ENCODE results near the gene ATP6V1G2. TPM values are rescaled to one million over a fixed set of nuclear protein-coding genes. Genes with fewer than 3 reads are reported as not detected.

ATP6V1G2 gene
- total and polyA plus RNA-seq, 2 of the 8 experiments (the other 6 are each of a cell fraction or from before 2014, with no cell fraction given): 3.0 to 5.7 TPM

GRCh38 chr6:31541059-31541657 is 5.2 kb downstream of the ATP6V1G2 start:
- Histone ChIP-seq H3K9ac (replicated peaks in 1 of 4; ENCODE audit: extremely low read depth in 1 of 4, low read depth in 3 of 4, low read length in 3 of 4) (peak overlapping the region; percentile 97 to 100 (median 98)), H3K23me2 (ENCODE audit: low read depth, low read length) (peaks cover 5% of the 10 kb centered on the region), H3K4me3 (ENCODE audit: extremely low read depth in 1 of 4, insufficient read depth in 2 of 4, low read depth in 3 of 4, low read length in 4 of 4) (peak overlapping the region; percentile 75 to 99 (median 97)), H3K27ac (ENCODE audit: low read depth, low read length) (peak overlapping the region; percentile 99), H3K4ac (replicated peaks; ENCODE audit: insufficient read length, low read depth, low read length) (peak overlapping the region; percentile 15), H2AFZ (ENCODE audit: low read length) (no peak overlapping the region), H3K79me1 (ENCODE audit: low read depth, low read length) (no peaks in the 10 kb centered on the region; the same call in 1 of the 2 replicates), H2BK15ac (ENCODE audit: low read length) (peak overlapping the region; percentile 55), H3K14ac (ENCODE audit: insufficient read length) (no peak overlapping the region), H4K20me1 (replicated peaks in 1 of 2; ENCODE audit: control insufficient read depth in 1 of 2, insufficient read depth in 2 of 2, low read length in 2 of 2) (peaks cover 26% of the 10 kb centered on the region in 2 experiments), H2AK5ac (ENCODE audit: low read depth, low read length) (peak overlapping the region; percentile 99), H3K23ac (ENCODE audit: insufficient read length) (no peak overlapping the region), H2BK20ac (ENCODE audit: low read length) (no peak overlapping the region), H4K91ac (replicated peaks; ENCODE audit: insufficient read length, low read length) (peak overlapping the region; percentile 7), H3K27me3 (replicated peaks in 1 of 4; ENCODE audit: control insufficient read depth in 3 of 4, extremely low read depth in 1 of 4, insufficient read depth in 3 of 4, low read length in 3 of 4) (no peaks in the 10 kb centered on the region), H3K4me1 (replicated peaks in 1 of 4; ENCODE audit: control insufficient read depth in 3 of 4, insufficient read depth in 4 of 4, low read length in 3 of 4) (peaks cover 4 to 18% (median 10%) of the 10 kb centered on the region in 4 experiments; a peak in 5 of 7 replicates), H3K36me3 (ENCODE audit: control insufficient read depth in 2 of 4, insufficient read depth in 4 of 4, low read length in 3 of 4) (peaks cover 28 to 44% (median 40%) of the 10 kb centered on the region in 4 experiments), H3K4me2 (ENCODE audit: insufficient read depth in 1 of 2, low read depth in 2 of 2, low read length in 2 of 2) (peak overlapping the region; percentile 71 to 86), H3K9me3 (ENCODE audit: insufficient read depth in 2 of 2, low read depth in 1 of 2, low read length in 1 of 2) (no peaks in the 10 kb centered on the region), H2BK5ac (ENCODE audit: low read depth, low read length) (peak overlapping the region; percentile 100), H3K79me2 (ENCODE audit: control insufficient read depth in 1 of 2, insufficient read depth in 2 of 2, low read length in 2 of 2) (peaks cover 34 to 59% of the 10 kb centered on the region in 2 experiments), H2BK120ac (replicated peaks; ENCODE audit: low read depth, low read length) (no peak overlapping the region), H3K56ac (replicated peaks; ENCODE audit: insufficient read length, low read depth, low read length) (no peak overlapping the region), H2BK12ac (ENCODE audit: low read depth, low read length) (peak overlapping the region; percentile 96; the same call in 1 of the 2 replicates), H4K8ac (ENCODE audit: extremely low read depth, insufficient read depth, low read length) (peak overlapping the region; percentile 100; the same call in 1 of the 2 replicates), H4K5ac (ENCODE audit: insufficient read length, low read depth, low read length) (peak overlapping the region; percentile 92), H3K18ac (ENCODE audit: extremely low read depth, low read length) (peak overlapping the region; percentile 98)
- TF ChIP-seq SUZ12 (IDR thresholded peaks at IDR 0.05; ENCODE audit: low read length) (no peak), CHD1 (IDR thresholded peaks at IDR 0.05; ENCODE audit: low read depth, low read length) (peak; percentile 36; the same call in 1 of the 2 replicates), EZH2 (IDR thresholded peaks at IDR 0.05; ENCODE audit: low read depth, low read length, severe bottlenecking) (no peak), SIRT6 (IDR thresholded peaks at IDR 0.05; ENCODE audit: low read length) (no peak), SAP30 (IDR thresholded peaks at IDR 0.05; ENCODE audit: insufficient read depth, insufficient replicate concordance, low read length) (peak; percentile 26), BCL11A (IDR thresholded peaks at IDR 0.05; ENCODE audit: low read depth in 2 of 2, low read length in 2 of 2) (no peak), KDM5A (IDR thresholded peaks at IDR 0.05; ENCODE audit: low read length) (peak; percentile 35; the same call in 1 of the 2 replicates), POLR2AphosphoS5 (IDR thresholded peaks at IDR 0.05; ENCODE audit: low read depth, low read length) (no peak; the same call in 1 of the 2 replicates), YY1 (IDR thresholded peaks at IDR 0.05; ENCODE audit: low read depth, low read length) (peak; percentile 51; the same call in 1 of the 2 replicates)
- POLR2A ChIA-PET (ENCODE audit: partially characterized antibody): interaction anchor here (0.6 to 18.4 kb wide), 56 partner anchors 7 to 970 kb away, joined by 3 to 428 read pairs (median 6); partner anchors contain the start of genes ABCF1, AIF1, APOM and BAG6
- DNase-seq (ENCODE audit: low read depth in 1 of 2, low spot score in 2 of 2): no peak
- CTCF ChIA-PET (ENCODE audit: partially characterized antibody): interaction anchor here (0.7 to 24.7 kb wide), 7 partner anchors 10 to 76 kb away, joined by 3 to 613 read pairs (median 4); partner anchors contain the start of gene NCR3
- 2% methylated on average over 19 of the region's 21 CpGs; no CpG with 5 or more reads in 1 of the 2 experiments for WGBS, 2 experiments (ENCODE audit: extremely low coverage in 1 of 2, insufficient coverage in 1 of 2, insufficient read length in 1 of 2, insufficient replicate concordance in 2 of 2, low coverage in 1 of 2, low lambda C conversion rate in 2 of 2, missing lambda C conversion rate in 1 of 2)
- no peak for FAIRE-seq

Data from H1 (cell line).